ENCODE data around the gene DIP2B.
"Not testable (repeated sequence)": the region's sequence is repeated elsewhere in the genome, so short reads cannot be mapped to it uniquely, and the experiment has no call there.

The DIP2B gene

DNA sequence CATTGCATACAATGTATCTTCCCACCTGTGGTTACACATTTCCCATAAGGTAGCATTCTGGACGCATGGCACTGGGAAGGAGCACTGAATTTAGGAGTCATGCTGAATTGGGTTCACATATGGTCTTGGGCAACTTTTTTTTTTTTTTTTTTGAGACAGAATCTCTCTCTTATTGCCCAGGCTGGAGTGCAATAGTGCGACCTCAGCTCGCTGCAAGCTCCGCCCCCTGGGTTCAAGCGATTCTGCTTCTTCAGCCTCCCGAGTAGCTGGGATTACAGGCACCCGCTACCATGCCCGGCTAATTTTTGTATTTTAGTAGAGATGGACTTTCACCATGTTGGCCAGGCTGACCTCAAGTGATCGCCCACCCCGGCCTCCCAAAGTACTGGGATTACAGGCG is 13.3 kb downstream of the DIP2B start:
- Histone ChIP-seq H3K36me3 (ENCODE audit: control insufficient read depth in 2 of 2, insufficient read depth in 2 of 2, low read length in 2 of 2) (no peaks in the 10 kb centered on the region), H3K9ac (ENCODE audit: low read depth in 1 of 2, low read length in 2 of 2) (no peak overlapping the region), H3K4me1 (ENCODE audit: control insufficient read depth in 2 of 2, insufficient read depth in 2 of 2, low read length in 2 of 2) (peaks cover 14% of the 10 kb centered on the region in 2 donors), H3K27ac (ENCODE audit: low read depth in 2 of 2, low read length in 2 of 2) (peak overlapping the region; percentile 8 to 41), H3K9me3 (ENCODE audit: control insufficient read depth in 2 of 2, low read length in 2 of 2) (no peaks in the 10 kb centered on the region), H3K27me3 (ENCODE audit: control insufficient read depth in 2 of 2, insufficient read depth in 2 of 2, low read length in 2 of 2) (no peaks in the 10 kb centered on the region), H3K4me3 (ENCODE audit: low read length in 2 of 2) (no peak overlapping the region)

DNA sequence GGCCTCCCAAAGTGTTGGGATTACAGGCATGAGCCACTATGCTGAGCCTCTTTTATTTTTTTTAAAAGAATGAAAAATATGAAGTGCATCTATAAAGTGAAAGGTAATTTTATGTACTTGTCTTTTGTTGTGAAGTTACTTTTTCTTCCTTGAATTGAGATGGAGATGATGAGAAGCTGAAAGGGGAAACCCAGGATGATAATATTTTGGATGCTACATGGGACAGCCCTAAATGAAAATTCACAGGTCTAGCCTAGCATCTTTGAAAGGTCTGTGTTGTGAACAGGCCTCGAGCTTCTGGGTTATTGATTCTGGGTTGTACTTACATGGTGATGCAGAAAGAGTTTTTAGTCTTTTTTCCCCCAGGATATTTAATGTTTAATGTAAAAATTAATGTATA is 14.6 kb downstream of the DIP2B start:
- no peak overlapping the region for H3K4me3 ChIP-seq (ENCODE audit: low read length in 2 of 2)
- no peaks in the 10 kb centered on the region for H3K27me3 ChIP-seq (ENCODE audit: control insufficient read depth in 2 of 2, insufficient read depth in 2 of 2, low read length in 2 of 2)
- H3K9ac ChIP-seq (ENCODE audit: low read depth in 1 of 2, low read length in 2 of 2) = no peak overlapping the region
- peaks cover 10 to 14% of the 10 kb centered on the region in 2 donors for H3K4me1 ChIP-seq (ENCODE audit: control insufficient read depth in 2 of 2, insufficient read depth in 2 of 2, low read length in 2 of 2)
- H3K27ac ChIP-seq (ENCODE audit: low read depth in 2 of 2, low read length in 2 of 2) = no peak overlapping the region
- no peaks in the 10 kb centered on the region for H3K9me3 ChIP-seq (ENCODE audit: control insufficient read depth in 2 of 2, low read length in 2 of 2)
- peaks cover 0 to 4% of the 10 kb centered on the region in 2 donors for H3K36me3 ChIP-seq (ENCODE audit: control insufficient read depth in 2 of 2, insufficient read depth in 2 of 2, low read length in 2 of 2)

GRCh38 chr12:50520416-50521207 is 15.8 kb downstream of the DIP2B start:
- H3K9me3 ChIP-seq (ENCODE audit: control insufficient read depth in 2 of 2, low read length in 2 of 2) = no peaks in the 10 kb centered on the region
- peaks cover 4 to 7% of the 10 kb centered on the region in 2 donors for H3K4me1 ChIP-seq (ENCODE audit: control insufficient read depth in 2 of 2, insufficient read depth in 2 of 2, low read length in 2 of 2)
- H3K27me3 ChIP-seq (ENCODE audit: control insufficient read depth in 2 of 2, insufficient read depth in 2 of 2, low read length in 2 of 2) = no peaks in the 10 kb centered on the region
- H3K4me3 ChIP-seq (ENCODE audit: low read length in 2 of 2) = no peak overlapping the region
- H3K27ac ChIP-seq (ENCODE audit: low read depth in 2 of 2, low read length in 2 of 2) = peak overlapping the region in 1 of 2 donors; percentile 23
- peaks cover 0 to 4% of the 10 kb centered on the region in 2 donors for H3K36me3 ChIP-seq (ENCODE audit: control insufficient read depth in 2 of 2, insufficient read depth in 2 of 2, low read length in 2 of 2)
- no peak overlapping the region for H3K9ac ChIP-seq (ENCODE audit: low read depth in 1 of 2, low read length in 2 of 2)

GRCh38 chr12:50521781-50522180 is 17.0 kb downstream of the DIP2B start:
- H3K36me3 ChIP-seq (ENCODE audit: control insufficient read depth in 2 of 2, insufficient read depth in 2 of 2, low read length in 2 of 2); H3K9me3 ChIP-seq (ENCODE audit: control insufficient read depth in 2 of 2, low read length in 2 of 2); H3K27me3 ChIP-seq (ENCODE audit: control insufficient read depth in 2 of 2, insufficient read depth in 2 of 2, low read length in 2 of 2); H3K27ac ChIP-seq (ENCODE audit: low read depth in 2 of 2, low read length in 2 of 2); H3K4me3 ChIP-seq (ENCODE audit: low read length in 2 of 2); H3K9ac ChIP-seq (ENCODE audit: low read depth in 1 of 2, low read length in 2 of 2): not testable (repeated sequence)
- H3K4me1 ChIP-seq (ENCODE audit: control insufficient read depth in 2 of 2, insufficient read depth in 2 of 2, low read length in 2 of 2) = peaks cover 10% of the 10 kb centered on the region in 2 donors

GRCh38 chr12:50523772-50524171 is 19.0 kb downstream of the DIP2B start:
- peaks cover 6 to 16% of the 10 kb centered on the region in 2 donors for H3K4me1 ChIP-seq (ENCODE audit: control insufficient read depth in 2 of 2, insufficient read depth in 2 of 2, low read length in 2 of 2)
- peaks cover 0 to 4% of the 10 kb centered on the region in 2 donors for H3K36me3 ChIP-seq (ENCODE audit: control insufficient read depth in 2 of 2, insufficient read depth in 2 of 2, low read length in 2 of 2)
- H3K4me3 ChIP-seq (ENCODE audit: low read length in 2 of 2) = no peak overlapping the region
- H3K27me3 ChIP-seq (ENCODE audit: control insufficient read depth in 2 of 2, insufficient read depth in 2 of 2, low read length in 2 of 2) = no peaks in the 10 kb centered on the region
- no peak overlapping the region for H3K9ac ChIP-seq (ENCODE audit: low read depth in 1 of 2, low read length in 2 of 2)
- no peaks in the 10 kb centered on the region for H3K9me3 ChIP-seq (ENCODE audit: control insufficient read depth in 2 of 2, low read length in 2 of 2)
- H3K27ac ChIP-seq (ENCODE audit: low read depth in 2 of 2, low read length in 2 of 2) = no peak overlapping the region

DNA sequence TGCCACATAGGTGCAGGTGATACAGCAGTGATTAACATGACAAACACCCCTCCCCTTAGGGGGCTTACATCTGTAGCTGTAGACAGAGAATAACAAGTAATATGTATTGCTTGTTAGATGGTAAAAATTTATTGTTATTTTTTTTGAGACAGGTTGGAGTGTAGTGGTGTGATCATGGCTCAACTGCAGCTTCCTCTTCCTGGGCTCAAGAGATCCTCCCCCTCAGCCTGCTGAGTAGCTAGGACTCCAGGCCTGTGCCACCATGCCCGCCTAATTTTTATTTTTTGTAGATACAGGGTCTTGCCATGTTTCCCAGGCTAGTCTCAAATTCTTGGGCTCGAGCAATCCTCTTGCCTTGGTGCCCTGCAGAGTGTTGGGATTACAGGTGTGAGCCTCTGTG is 19.8 kb downstream of the DIP2B start:
- Histone ChIP-seq H3K9me3 (ENCODE audit: control insufficient read depth in 2 of 2, low read length in 2 of 2) (no peaks in the 10 kb centered on the region), H3K27me3 (ENCODE audit: control insufficient read depth in 2 of 2, insufficient read depth in 2 of 2, low read length in 2 of 2) (no peaks in the 10 kb centered on the region), H3K9ac (ENCODE audit: low read depth in 1 of 2, low read length in 2 of 2) (no peak overlapping the region), H3K4me3 (ENCODE audit: low read length in 2 of 2) (no peak overlapping the region), H3K36me3 (ENCODE audit: control insufficient read depth in 2 of 2, insufficient read depth in 2 of 2, low read length in 2 of 2) (peaks cover 0 to 4% of the 10 kb centered on the region in 2 donors), H3K27ac (ENCODE audit: low read depth in 2 of 2, low read length in 2 of 2) (no peak overlapping the region), H3K4me1 (ENCODE audit: control insufficient read depth in 2 of 2, insufficient read depth in 2 of 2, low read length in 2 of 2) (peaks cover 6 to 23% of the 10 kb centered on the region in 2 donors)

DNA sequence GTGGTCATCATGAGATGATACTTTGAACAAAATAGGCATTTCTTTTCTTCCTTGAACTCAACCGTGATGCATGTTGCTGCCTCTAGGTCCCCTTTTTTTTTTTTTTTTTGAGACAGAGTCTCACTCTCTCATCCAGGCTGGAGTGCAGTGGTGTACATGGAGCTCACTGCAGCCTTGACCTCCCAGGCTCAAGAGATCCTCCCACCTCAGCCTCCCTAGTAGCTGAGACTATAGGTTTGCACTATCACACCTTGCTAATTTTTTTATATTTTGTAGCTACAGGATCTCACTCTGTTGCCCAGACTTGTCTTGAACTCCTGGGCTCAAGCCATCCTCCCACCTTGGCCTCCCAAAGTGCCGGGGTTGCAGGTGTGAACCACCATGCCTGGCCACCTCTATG is 20.6 kb downstream of the DIP2B start:
- Histone ChIP-seq H3K4me3 (ENCODE audit: low read length in 2 of 2) (no peak overlapping the region), H3K27me3 (ENCODE audit: control insufficient read depth in 2 of 2, insufficient read depth in 2 of 2, low read length in 2 of 2) (no peaks in the 10 kb centered on the region), H3K27ac (ENCODE audit: low read depth in 2 of 2, low read length in 2 of 2) (no peak overlapping the region), H3K9me3 (ENCODE audit: control insufficient read depth in 2 of 2, low read length in 2 of 2) (no peaks in the 10 kb centered on the region), H3K4me1 (ENCODE audit: control insufficient read depth in 2 of 2, insufficient read depth in 2 of 2, low read length in 2 of 2) (peaks cover 6 to 23% of the 10 kb centered on the region in 2 donors), H3K9ac (ENCODE audit: low read depth in 1 of 2, low read length in 2 of 2) (no peak overlapping the region), H3K36me3 (ENCODE audit: control insufficient read depth in 2 of 2, insufficient read depth in 2 of 2, low read length in 2 of 2) (peaks cover 0 to 4% of the 10 kb centered on the region in 2 donors)

- no peaks in the 10 kb centered on the region for H3K27me3 ChIP-seq (ENCODE audit: control insufficient read depth in 2 of 2, insufficient read depth in 2 of 2, low read length in 2 of 2)
- H3K9me3 ChIP-seq (ENCODE audit: control insufficient read depth in 2 of 2, low read length in 2 of 2) = no peaks in the 10 kb centered on the region
- H3K9ac ChIP-seq (ENCODE audit: low read depth in 1 of 2, low read length in 2 of 2) = no peak overlapping the region
- H3K27ac ChIP-seq (ENCODE audit: low read depth in 2 of 2, low read length in 2 of 2) = peak overlapping the region in 1 of 2 donors; percentile 51
- H3K4me1 ChIP-seq (ENCODE audit: control insufficient read depth in 2 of 2, insufficient read depth in 2 of 2, low read length in 2 of 2) = peaks cover 18 to 36% of the 10 kb centered on the region in 2 donors
- H3K4me3 ChIP-seq (ENCODE audit: low read length in 2 of 2) = no peak overlapping the region
- peaks cover 0 to 4% of the 10 kb centered on the region in 2 donors for H3K36me3 ChIP-seq (ENCODE audit: control insufficient read depth in 2 of 2, insufficient read depth in 2 of 2, low read length in 2 of 2)
Observed at GRCh38 chr12:50527359-50527726, 22.6 kb downstream of the DIP2B start.

GRCh38 chr12:50528800-50529199 is 24.0 kb downstream of the DIP2B start:
- Histone ChIP-seq H3K4me1 (ENCODE audit: control insufficient read depth in 2 of 2, insufficient read depth in 2 of 2, low read length in 2 of 2) (peaks cover 31 to 48% of the 10 kb centered on the region in 2 donors), H3K36me3 (ENCODE audit: control insufficient read depth in 2 of 2, insufficient read depth in 2 of 2, low read length in 2 of 2) (peaks cover 0 to 3% of the 10 kb centered on the region in 2 donors), H3K27ac (ENCODE audit: low read depth in 2 of 2, low read length in 2 of 2) (no peak overlapping the region), H3K27me3 (ENCODE audit: control insufficient read depth in 2 of 2, insufficient read depth in 2 of 2, low read length in 2 of 2) (no peaks in the 10 kb centered on the region), H3K4me3 (ENCODE audit: low read length in 2 of 2) (no peak overlapping the region), H3K9ac (ENCODE audit: low read depth in 1 of 2, low read length in 2 of 2) (no peak overlapping the region), H3K9me3 (ENCODE audit: control insufficient read depth in 2 of 2, low read length in 2 of 2) (no peaks in the 10 kb centered on the region)

GRCh38 chr12:50529345-50529744 is 24.6 kb downstream of the DIP2B start:
- Histone ChIP-seq H3K27me3 (ENCODE audit: control insufficient read depth in 2 of 2, insufficient read depth in 2 of 2, low read length in 2 of 2) (no peaks in the 10 kb centered on the region), H3K4me3 (ENCODE audit: low read length in 2 of 2) (no peak overlapping the region), H3K9me3 (ENCODE audit: control insufficient read depth in 2 of 2, low read length in 2 of 2) (no peaks in the 10 kb centered on the region), H3K27ac (ENCODE audit: low read depth in 2 of 2, low read length in 2 of 2) (no peak overlapping the region), H3K36me3 (ENCODE audit: control insufficient read depth in 2 of 2, insufficient read depth in 2 of 2, low read length in 2 of 2) (no peaks in the 10 kb centered on the region), H3K9ac (ENCODE audit: low read depth in 1 of 2, low read length in 2 of 2) (no peak overlapping the region), H3K4me1 (ENCODE audit: control insufficient read depth in 2 of 2, insufficient read depth in 2 of 2, low read length in 2 of 2) (peaks cover 31 to 51% of the 10 kb centered on the region in 2 donors)

Data from mucosa of rectum (tissue), 2 donors.